Keratinocyte (primary cell): Measurements from ENCODE around the gene MBLAC1. TPM values are rescaled to one million over a fixed set of nuclear protein-coding genes. Genes with fewer than 3 reads are reported as not detected.
A peak's percentile ranks its signal among the peaks of the same experiment; 100 is the strongest.

Experiments used
- DNase-seq: peaks from one replicate; pipeline ENCODE4 v3.0.0-alpha.2; 2011; ENCODE audit warnings: low read depth, missing footprints, low spot score
- FAIRE-seq: peaks from 2 replicates; lab custom pipeline; 2011; peaks lifted over from hg19 to GRCh38; lab: Jason Lieb, UNC
- H2AFZ ChIP-seq: 2 replicates; pipeline ENCODE4 v1.6.0; 2012; ENCODE audit warnings: low read length, control low read depth, inconsistent platforms; ENCODE audit not compliant: control insufficient read depth
- H3K27ac ChIP-seq: 2 replicates; pipeline ENCODE4 v1.5.1; 2011; ENCODE audit warnings: low read length; ENCODE audit not compliant: control insufficient read depth, insufficient read depth
- H3K27me3 ChIP-seq: 3 replicates; pipeline ENCODE4 v1.6.0; 2011; ENCODE audit warnings: low read length; ENCODE audit not compliant: control insufficient read depth, insufficient read depth; ENCODE audit errors: extremely low read depth
- H3K36me3 ChIP-seq, 2 experiments: 2 replicates in 1 of 2; 3 replicates in 1 of 2; pipeline ENCODE4 v1.5.1; 2011; ENCODE audit warnings: low read length in 2 of 2, mild to moderate bottlenecking in 1 of 2; ENCODE audit not compliant: control insufficient read depth in 2 of 2, insufficient read depth in 2 of 2; ENCODE audit errors: extremely low read depth in 1 of 2
- H3K4me1 ChIP-seq: 3 replicates; pipeline ENCODE4 v1.5.1; 2011; ENCODE audit warnings: low read length; ENCODE audit not compliant: control insufficient read depth, insufficient read depth; ENCODE audit errors: extremely low read depth
- H3K4me2 ChIP-seq: 3 replicates; pipeline ENCODE4 v1.6.0; 2011; ENCODE audit warnings: low read depth, low read length; ENCODE audit not compliant: control insufficient read depth, insufficient read depth; ENCODE audit errors: extremely low read depth
- H3K4me3 ChIP-seq, 3 experiments: fragments of 200-600 bp in 1 of 3; sonication (generic) in 1 of 3; 2 replicates in 2 of 3; 3 replicates in 1 of 3; pipeline ENCODE4 v1.5.1; 2011 to 2016; ENCODE audit warnings: low read length in 3 of 3, mild to moderate bottlenecking in 3 of 3, control low read depth in 2 of 3, inconsistent platforms in 1 of 3, low read depth in 1 of 3, mixed read lengths in 1 of 3, mixed run types in 1 of 3, moderate library complexity in 1 of 3; ENCODE audit not compliant: control insufficient read depth in 2 of 3, insufficient read depth in 2 of 3; ENCODE audit errors: extremely low read depth in 1 of 3
- H3K79me2 ChIP-seq: 2 replicates; pipeline ENCODE4 v1.6.0; 2012; ENCODE audit warnings: low read length; ENCODE audit not compliant: control insufficient read depth, insufficient read depth
- H3K9ac ChIP-seq: 3 replicates; pipeline ENCODE4 v1.6.0; 2011; ENCODE audit warnings: low read length; ENCODE audit not compliant: control insufficient read depth, insufficient read depth; ENCODE audit errors: extremely low read depth
- H3K9me1 ChIP-seq: 3 replicates; pipeline ENCODE4 v1.6.0; 2011; ENCODE audit warnings: low read length; ENCODE audit not compliant: control insufficient read depth, insufficient read depth; ENCODE audit errors: extremely low read depth
- H3K9me3 ChIP-seq: 2 replicates; pipeline ENCODE4 v1.5.1; 2012; ENCODE audit warnings: low read depth, low read length; ENCODE audit not compliant: control insufficient read depth
- H4K20me1 ChIP-seq: 3 replicates; pipeline ENCODE4 v1.6.0; 2011; ENCODE audit warnings: low read length; ENCODE audit not compliant: control insufficient read depth, insufficient read depth; ENCODE audit errors: extremely low read depth
- EZH2 ChIP-seq: IDR thresholded peaks from one replicate; pipeline ENCODE4 v1.6.1; 2012; ENCODE audit warnings: inconsistent platforms, mild to moderate bottlenecking, low read length, moderate library complexity
- dilution Hi-C: fragments of 300-500 bp; cut with MboI; formaldehyde crosslinking; loops from one replicate; pipeline ENCODE4 v1.7.0; 2020; ENCODE audit warnings: low sequenced_read_pairs; ENCODE audit not compliant: extremely low pct_ligation_motif_present
- polyA plus RNA-seq, 5 experiments: library from polyadenylated mRNA; depleted of rRNA in 3 of 5; stranded (reverse) in 3 of 5; stranded (forward) in 1 of 5; unstranded in 1 of 5; fragments of >200 nt; gene quantifications; 1 replicate in 1 of 5; 2 replicates in 3 of 5; 3 replicates in 1 of 5; pipeline versions ENCODE4 v1.2.1 to v1.2.3, GENCODE V29; 2011 to 2012; ENCODE audit warnings: missing spikeins in 2 of 5, low read depth in 1 of 5, low replicate concordance in 1 of 5
- TF ChIP-seq, protein P1 (sequence below), 3 experiments: IDR thresholded peaks in 1 of 3; conservative IDR thresholded peaks in 1 of 3; optimal IDR thresholded peaks in 1 of 3; 2 replicates in 2 of 3; 3 replicates in 1 of 3; pipeline versions ENCODE3 to v1.5.1; 2011; ENCODE audit warnings: low read length in 3 of 3, mild to moderate bottlenecking in 3 of 3, moderate library complexity in 2 of 3, control low read depth in 1 of 3, inconsistent platforms in 1 of 3; ENCODE audit not compliant: insufficient read depth in 2 of 3; ENCODE audit errors: extremely low read depth in 1 of 3

MBLAC1 gene
- polyA plus RNA-seq, 1 donor (not counting 4 experiments of a cell fraction or from before 2014, with no cell fraction given), result 0.21 TPM

DNA sequence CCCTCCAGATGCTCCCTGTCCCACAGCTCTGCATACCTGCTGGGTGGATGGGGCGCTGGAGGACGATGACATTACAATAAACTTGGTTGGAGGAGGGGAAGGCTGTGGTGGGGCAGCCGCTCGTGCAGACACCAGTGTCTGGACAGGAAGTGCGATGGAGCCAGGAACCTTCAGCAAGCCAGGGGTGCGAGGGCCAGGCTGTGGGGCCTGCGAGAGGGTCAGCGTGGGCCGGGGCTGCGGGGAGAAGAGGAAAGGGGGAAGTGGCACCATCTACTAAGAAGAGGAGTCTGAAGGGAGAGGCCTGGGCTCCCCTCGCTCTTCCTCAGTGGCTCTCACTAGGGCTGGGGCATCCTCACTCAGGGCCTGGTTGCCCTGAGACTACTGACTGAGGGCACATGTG is 18.9 kb upstream of the MBLAC1 start:
- H3K36me3 ChIP-seq, result peaks cover 10 to 46% of the 10 kb centered on the region in 2 experiments
- dilution Hi-C loops, result no loop called here

DNA sequence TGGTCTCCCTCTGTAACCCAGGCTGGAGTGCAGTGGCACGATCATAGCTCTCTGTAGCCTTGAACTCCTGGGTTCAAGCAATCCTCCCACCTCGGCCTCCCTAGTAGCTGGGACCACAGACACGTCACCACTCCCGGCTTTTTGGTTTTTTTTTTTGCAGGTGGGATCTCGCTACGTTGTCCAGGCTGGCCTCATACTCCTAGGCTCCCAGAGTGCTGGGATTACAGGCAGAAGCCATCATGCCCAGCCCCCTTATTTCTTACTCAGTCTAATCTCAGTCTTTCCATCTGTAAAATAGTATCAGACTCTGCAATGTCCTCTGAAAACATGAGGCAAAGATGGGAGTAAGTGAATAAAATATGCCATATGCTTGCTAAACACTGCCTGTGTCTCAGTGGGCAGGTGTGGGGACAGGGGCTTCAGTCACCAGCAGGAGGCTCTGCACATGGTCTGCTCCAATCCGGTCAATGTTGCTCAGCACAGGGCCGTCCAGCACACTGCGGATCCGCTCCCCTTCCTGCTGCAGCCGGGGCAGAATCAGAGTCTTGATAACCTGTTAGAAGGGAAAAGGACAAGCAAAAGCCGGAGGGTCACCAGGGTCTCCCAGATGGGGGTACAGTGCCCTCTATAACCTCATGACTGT is 17.1 kb upstream of the MBLAC1 start:
- FAIRE-seq (no peak), DNase-seq (no peak)
- Histone ChIP-seq H2AFZ (no peak overlapping the region), H3K4me1 (no peaks in the 10 kb centered on the region), H3K9me3 (no peaks in the 10 kb centered on the region), H3K9me1 (no peaks in the 10 kb centered on the region), H3K4me3 (no peak overlapping the region), H3K4me2 (no peak overlapping the region), H3K27me3 (no peaks in the 10 kb centered on the region), H3K36me3 (peaks cover 17 to 44% of the 10 kb centered on the region in 2 experiments), H3K79me2 (no peaks in the 10 kb centered on the region), H4K20me1 (no peaks in the 10 kb centered on the region), H3K9ac (no peak overlapping the region), H3K27ac (no peak overlapping the region)
- TF ChIP-seq, protein P1, sequence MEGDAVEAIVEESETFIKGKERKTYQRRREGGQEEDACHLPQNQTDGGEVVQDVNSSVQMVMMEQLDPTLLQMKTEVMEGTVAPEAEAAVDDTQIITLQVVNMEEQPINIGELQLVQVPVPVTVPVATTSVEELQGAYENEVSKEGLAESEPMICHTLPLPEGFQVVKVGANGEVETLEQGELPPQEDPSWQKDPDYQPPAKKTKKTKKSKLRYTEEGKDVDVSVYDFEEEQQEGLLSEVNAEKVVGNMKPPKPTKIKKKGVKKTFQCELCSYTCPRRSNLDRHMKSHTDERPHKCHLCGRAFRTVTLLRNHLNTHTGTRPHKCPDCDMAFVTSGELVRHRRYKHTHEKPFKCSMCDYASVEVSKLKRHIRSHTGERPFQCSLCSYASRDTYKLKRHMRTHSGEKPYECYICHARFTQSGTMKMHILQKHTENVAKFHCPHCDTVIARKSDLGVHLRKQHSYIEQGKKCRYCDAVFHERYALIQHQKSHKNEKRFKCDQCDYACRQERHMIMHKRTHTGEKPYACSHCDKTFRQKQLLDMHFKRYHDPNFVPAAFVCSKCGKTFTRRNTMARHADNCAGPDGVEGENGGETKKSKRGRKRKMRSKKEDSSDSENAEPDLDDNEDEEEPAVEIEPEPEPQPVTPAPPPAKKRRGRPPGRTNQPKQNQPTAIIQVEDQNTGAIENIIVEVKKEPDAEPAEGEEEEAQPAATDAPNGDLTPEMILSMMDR (optimal IDR thresholded peaks at IDR 0.05 in 1 of 3, IDR thresholded peaks at IDR 0.05 in 1 of 3, conservative IDR thresholded peaks at IDR 0.05 in 1 of 3; ENCODE audit: extremely low read depth in 1 of 3, insufficient read depth in 2 of 3, low read length in 3 of 3), result peak in 1 of 3 experiments; percentile 15
- no peak for TF ChIP-seq EZH2
- dilution Hi-C loops, result no loop called here

More for the DNA sequence above, 18.9 kb upstream of the MBLAC1 start:
- FAIRE-seq, result no peak
- no peak overlapping the region for H3K4me3 ChIP-seq
- TF ChIP-seq, protein P1 (optimal IDR thresholded peaks at IDR 0.05 in 1 of 3, IDR thresholded peaks at IDR 0.05 in 1 of 3, conservative IDR thresholded peaks at IDR 0.05 in 1 of 3; ENCODE audit: extremely low read depth in 1 of 3, insufficient read depth in 2 of 3, low read length in 3 of 3), result no peak
- TF ChIP-seq EZH2, result no peak
- no peak overlapping the region for H3K4me2 ChIP-seq
- H2AFZ ChIP-seq, result no peak overlapping the region
- H4K20me1 ChIP-seq, result no peaks in the 10 kb centered on the region
- no peaks in the 10 kb centered on the region for H3K4me1 ChIP-seq
- no peaks in the 10 kb centered on the region for H3K9me1 ChIP-seq
- no peaks in the 10 kb centered on the region for H3K9me3 ChIP-seq
- DNase-seq, result no peak
- no peaks in the 10 kb centered on the region for H3K27me3 ChIP-seq
- no peak overlapping the region for H3K9ac ChIP-seq
- no peak overlapping the region for H3K27ac ChIP-seq
- H3K79me2 ChIP-seq, result no peaks in the 10 kb centered on the region
